Measurements from ENCODE around the gene WDHD1. TPM values are rescaled to one million over a fixed set of nuclear protein-coding genes. Genes with fewer than 3 reads are reported as not detected.
A peak's percentile ranks its signal among the peaks of the same experiment; 100 is the strongest.
"Not testable (repeated sequence)": the region's sequence is repeated elsewhere in the genome, so short reads cannot be mapped to it uniquely, and the experiment has no call there.

The WDHD1 gene
- total and polyA plus RNA-seq, 4 experiments from 2014 or later = 1.4 to 4.1 (median 3.6) TPM

GRCh38 chr14:54918427-54918826 is 108.5 kb downstream of the WDHD1 start:
- ChIA-PET CTCF (ENCODE audit: partially characterized antibody) (interaction anchor here (1.3 kb wide), 1 partner anchor 16 kb away, joined by 3 read pairs; the partner anchor contains the start of gene GCH1), POLR2A (ENCODE audit: partially characterized antibody) (no interaction called here)
- Histone ChIP-seq H3K4me3 (ENCODE audit: low read length in 2 of 2) (no peak overlapping the region), H3K27me3 (ENCODE audit: insufficient read depth, low read length) (no peaks in the 10 kb centered on the region), H3K4me1 (ENCODE audit: insufficient read depth, low read length) (no peaks in the 10 kb centered on the region), H3K27ac (ENCODE audit: low read depth, low read length) (no peak overlapping the region), H3K36me3 (ENCODE audit: insufficient read depth, low read length) (no peaks in the 10 kb centered on the region), H3K9me3 (ENCODE audit: control insufficient read depth in 1 of 2, low read length in 2 of 2) (no peaks in the 10 kb centered on the region)
- Mint-ChIP-seq H3K36me3 (no peaks in the 10 kb centered on the region), H3K4me3 (no peak overlapping the region), H3K4me1 (peaks cover 0 to 6% (median 3%) of the 10 kb centered on the region in 4 donors), H3K27me3 (peaks cover 2% of the 10 kb centered on the region in 2 donors), H3K27ac (no peak overlapping the region), H3K9me3 (no peaks in the 10 kb centered on the region)
- DNase-seq = no peak
- intact Hi-C loops (cut with micrococcal nuclease) = no loop called here

GRCh38 chr14:54916101-54916500 is 110.8 kb downstream of the WDHD1 start:
- Histone ChIP-seq H3K4me1 (ENCODE audit: insufficient read depth, low read length) (no peaks in the 10 kb centered on the region), H3K27ac (ENCODE audit: low read depth, low read length) (no peak overlapping the region), H3K36me3 (ENCODE audit: insufficient read depth, low read length) (no peaks in the 10 kb centered on the region), H3K9me3 (ENCODE audit: control insufficient read depth in 1 of 2, low read length in 2 of 2) (no peaks in the 10 kb centered on the region), H3K4me3 (ENCODE audit: low read length in 2 of 2) (no peak overlapping the region), H3K27me3 (ENCODE audit: insufficient read depth, low read length) (no peaks in the 10 kb centered on the region)
- Mint-ChIP-seq H3K4me3 (no peak overlapping the region), H3K9me3 (no peaks in the 10 kb centered on the region), H3K27me3 (peaks cover 0 to 2% of the 10 kb centered on the region in 2 donors), H3K4me1 (no peaks in the 10 kb centered on the region), H3K27ac (no peak overlapping the region), H3K36me3 (no peaks in the 10 kb centered on the region)
- ChIA-PET POLR2A (ENCODE audit: partially characterized antibody) (no interaction called here), CTCF (ENCODE audit: partially characterized antibody) (no interaction called here)
- no peak for DNase-seq
- intact Hi-C loops (cut with micrococcal nuclease) = no loop called here

- Mint-ChIP-seq H3K4me3 (no peak overlapping the region), H3K36me3 (no peaks in the 10 kb centered on the region), H3K9me3 (no peaks in the 10 kb centered on the region), H3K27me3 (no peaks in the 10 kb centered on the region), H3K4me1 (peaks cover 7 to 13% (median 10%) of the 10 kb centered on the region in 4 donors), H3K27ac (peak overlapping the region in 1 of 7 donors; percentile 18)
- Histone ChIP-seq H3K27ac (ENCODE audit: low read depth, low read length) (no peak overlapping the region), H3K4me3 (ENCODE audit: low read length in 2 of 2) (no peak overlapping the region), H3K4me1 (ENCODE audit: insufficient read depth, low read length) (peaks cover 12% of the 10 kb centered on the region), H3K27me3 (ENCODE audit: insufficient read depth, low read length) (no peaks in the 10 kb centered on the region), H3K9me3 (ENCODE audit: control insufficient read depth in 1 of 2, low read length in 2 of 2) (no peaks in the 10 kb centered on the region), H3K36me3 (ENCODE audit: insufficient read depth, low read length) (no peaks in the 10 kb centered on the region)
- DNase-seq = no peak
- intact Hi-C loops (cut with micrococcal nuclease) = loop anchor here (10.0 kb wide), 2 partner anchors 515 to 675 kb away; partner anchors contain the start of genes CDKN3 and KTN1
- ChIA-PET CTCF (ENCODE audit: partially characterized antibody) (no interaction called here), POLR2A (ENCODE audit: partially characterized antibody) (interaction anchor here (0.6 to 0.8 kb wide), 2 partner anchors 8 to 9 kb away, joined by 3 to 4 read pairs; partner anchors contain the start of gene GCH1)
Measured at GRCh38 chr14:54909817-54910558, 116.9 kb downstream of the WDHD1 start.

GRCh38 chr14:54908973-54909372 is 117.9 kb downstream of the WDHD1 start:
- H3K9me3 ChIP-seq (ENCODE audit: control insufficient read depth in 1 of 2, low read length in 2 of 2); H3K36me3 ChIP-seq (ENCODE audit: insufficient read depth, low read length); H3K9me3 Mint-ChIP-seq; H3K27ac Mint-ChIP-seq; H3K27me3 Mint-ChIP-seq; DNase-seq; POLR2A ChIA-PET (ENCODE audit: partially characterized antibody); H3K27me3 ChIP-seq (ENCODE audit: insufficient read depth, low read length); CTCF ChIA-PET (ENCODE audit: partially characterized antibody); H3K27ac ChIP-seq (ENCODE audit: low read depth, low read length); H3K4me3 ChIP-seq (ENCODE audit: low read length in 2 of 2); H3K4me3 Mint-ChIP-seq; H3K36me3 Mint-ChIP-seq: not testable (repeated sequence)
- intact Hi-C loops (cut with micrococcal nuclease) = loop anchor here (10.0 kb wide), 2 partner anchors 514 to 676 kb away; partner anchors contain the start of genes CDKN3 and KTN1
- H3K4me1 ChIP-seq (ENCODE audit: insufficient read depth, low read length) = peaks cover 12% of the 10 kb centered on the region
- peaks cover 7 to 13% (median 10%) of the 10 kb centered on the region in 4 donors for H3K4me1 Mint-ChIP-seq

- intact Hi-C loops (cut with micrococcal nuclease) = loop anchor here (10.0 kb wide), 2 partner anchors 513 to 677 kb away; partner anchors contain the start of genes CDKN3 and KTN1
- Histone ChIP-seq H3K9me3 (ENCODE audit: control insufficient read depth in 1 of 2, low read length in 2 of 2) (no peaks in the 10 kb centered on the region), H3K36me3 (ENCODE audit: insufficient read depth, low read length) (no peaks in the 10 kb centered on the region), H3K4me3 (ENCODE audit: low read length in 2 of 2) (no peak overlapping the region), H3K27ac (ENCODE audit: low read depth, low read length) (no peak overlapping the region), H3K4me1 (ENCODE audit: insufficient read depth, low read length) (peaks cover 16% of the 10 kb centered on the region), H3K27me3 (ENCODE audit: insufficient read depth, low read length) (no peaks in the 10 kb centered on the region)
- Mint-ChIP-seq H3K4me1 (peaks cover 9 to 16% (median 12%) of the 10 kb centered on the region in 4 donors), H3K4me3 (peak overlapping the region; percentile 55 to 79 (median 76)), H3K27me3 (no peaks in the 10 kb centered on the region), H3K27ac (peak overlapping the region in 6 of 7 donors; percentile 3 to 85 (median 80)), H3K9me3 (no peaks in the 10 kb centered on the region), H3K36me3 (no peaks in the 10 kb centered on the region)
- ChIA-PET CTCF (ENCODE audit: partially characterized antibody) (interaction anchor here (0.7 to 1.0 kb wide), 2 partner anchors 9 to 14 kb away, joined by 3 read pairs; no protein-coding TSS in a partner anchor), POLR2A (ENCODE audit: partially characterized antibody) (interaction anchor here (0.6 kb wide), 1 partner anchor 392 kb away, joined by 4 read pairs; no protein-coding TSS in a partner anchor)
- peak in 4 of 5 donors; percentile 8 to 35 (median 24) for DNase-seq
Measured at GRCh38 chr14:54908190-54908589, 118.7 kb downstream of the WDHD1 start.

GRCh38 chr14:54906075-54906474 is 120.8 kb downstream of the WDHD1 start:
- Mint-ChIP-seq H3K27me3 (no peaks in the 10 kb centered on the region), H3K36me3 (peaks cover 0 to 4% of the 10 kb centered on the region in 2 donors), H3K27ac (no peak overlapping the region), H3K9me3 (no peaks in the 10 kb centered on the region), H3K4me3 (no peak overlapping the region), H3K4me1 (peaks cover 10 to 25% (median 15%) of the 10 kb centered on the region in 4 donors)
- H3K4me1 ChIP-seq (ENCODE audit: insufficient read depth, low read length) = peaks cover 17% of the 10 kb centered on the region
- DNase-seq = no peak
- H3K9me3 ChIP-seq (ENCODE audit: control insufficient read depth in 1 of 2, low read length in 2 of 2) = no peaks in the 10 kb centered on the region
- H3K27me3 ChIP-seq (ENCODE audit: insufficient read depth, low read length) = no peaks in the 10 kb centered on the region
- ChIA-PET POLR2A (ENCODE audit: partially characterized antibody) (no interaction called here), CTCF (ENCODE audit: partially characterized antibody) (no interaction called here)
- no peak overlapping the region for H3K27ac ChIP-seq (ENCODE audit: low read depth, low read length)
- H3K36me3 ChIP-seq (ENCODE audit: insufficient read depth, low read length) = no peaks in the 10 kb centered on the region
- H3K4me3 ChIP-seq (ENCODE audit: low read length in 2 of 2) = no peak overlapping the region
- intact Hi-C loops (cut with micrococcal nuclease) = loop anchor here (10.0 kb wide), 2 partner anchors 511 to 679 kb away; partner anchors contain the start of genes CDKN3 and KTN1

Data from CD4-positive, alpha-beta memory T cell (primary cell).